DND-41 (cell line): Measurements from ENCODE around the gene FABP3.

Source experiments
- ATAC-seq: fragments of 200-7000 bp; cut with Tn5 transposase; 3 replicates; pipeline ENCODE4 v1.9.1; 2021; ENCODE audit warnings: low read depth; ENCODE audit not compliant: insufficient read depth
- DNase-seq: peaks from one replicate; pipeline ENCODE4 v3.0.0-alpha.2; 2020
- H2AFZ ChIP-seq: 2 replicates; pipeline ENCODE4 v1.6.0; 2012; ENCODE audit warnings: low read depth, low read length
- H3K27ac ChIP-seq: 2 replicates; pipeline ENCODE4 v1.5.1; 2012; ENCODE audit warnings: low read length, inconsistent platforms
- H3K27me3 ChIP-seq: fragments of 200-600 bp; sonication (generic); 2 replicates; pipeline ENCODE4 v1.6.0; 2012; ENCODE audit warnings: low read length, mild to moderate bottlenecking, inconsistent platforms; ENCODE audit not compliant: insufficient read depth, poor library complexity
- H3K36me3 ChIP-seq: 2 replicates; pipeline ENCODE4 v1.5.1; 2012; ENCODE audit warnings: low read length, inconsistent platforms; ENCODE audit not compliant: insufficient read depth
- H3K4me1 ChIP-seq: 2 replicates; pipeline ENCODE4 v1.5.1; 2012; ENCODE audit warnings: mild to moderate bottlenecking, low read length; ENCODE audit not compliant: insufficient read depth
- H3K4me2 ChIP-seq: 2 replicates; pipeline ENCODE4 v1.6.0; 2012; ENCODE audit warnings: mild to moderate bottlenecking, moderate library complexity, low read length, inconsistent platforms; ENCODE audit not compliant: insufficient read depth
- H3K4me3 ChIP-seq, 2 experiments: fragments of 200-600 bp in 1 of 2; shearing (Covaris generic) in 1 of 2; 2 replicates each; pipeline ENCODE4 v1.5.1; 2012 to 2016; ENCODE audit warnings: inconsistent platforms in 2 of 2, low read length in 2 of 2, mild to moderate bottlenecking in 2 of 2, low read depth in 1 of 2, moderate library complexity in 1 of 2
- H3K79me2 ChIP-seq: 2 replicates; pipeline ENCODE4 v1.6.0; 2012; ENCODE audit warnings: low read length, inconsistent platforms; ENCODE audit not compliant: insufficient read depth
- H3K9ac ChIP-seq: 2 replicates; pipeline ENCODE4 v1.6.0; 2012; ENCODE audit warnings: low read depth, mild to moderate bottlenecking, inconsistent platforms, low read length, moderate library complexity
- H3K9me3 ChIP-seq: 2 replicates; pipeline ENCODE4 v1.5.1; 2012; ENCODE audit warnings: low read length, moderate library complexity, mild to moderate bottlenecking, inconsistent platforms; ENCODE audit not compliant: insufficient read depth, severe bottlenecking
- H4K20me1 ChIP-seq: 2 replicates; pipeline ENCODE4 v1.6.0; 2012; ENCODE audit warnings: low read length; ENCODE audit not compliant: insufficient read depth
- CTCF ChIP-seq: IDR thresholded peaks from 2 replicates; pipeline ENCODE4 v1.5.1; 2012; ENCODE audit warnings: borderline replicate concordance, low read length, moderate library complexity, mild to moderate bottlenecking; ENCODE audit not compliant: poor library complexity, severe bottlenecking; ENCODE audit errors: extremely low read depth
- EZH2 ChIP-seq: IDR thresholded peaks from 3 replicates; pipeline ENCODE4 v1.6.1; 2012; ENCODE audit warnings: borderline replicate concordance, low read depth, mild to moderate bottlenecking, moderate library complexity, low read length, inconsistent platforms; ENCODE audit not compliant: severe bottlenecking

FABP3 gene

GRCh38 chr1:31396633-31397351, 23.9 kb upstream of the FABP3 start:
- no peaks in the 10 kb centered on the region for H4K20me1 ChIP-seq
- H3K4me2 ChIP-seq, result no peak overlapping the region
- no peak overlapping the region for H2AFZ ChIP-seq
- peak; percentile 66 for TF ChIP-seq CTCF
- TF ChIP-seq EZH2, result no peak
- peak; percentile 60 for ATAC-seq
- no peak overlapping the region for H3K9ac ChIP-seq
- no peaks in the 10 kb centered on the region for H3K27me3 ChIP-seq
- H3K79me2 ChIP-seq, result no peaks in the 10 kb centered on the region
- peak; percentile 54 for DNase-seq
- peak overlapping the region; percentile 73 for H3K27ac ChIP-seq
- no peak overlapping the region for H3K4me3 ChIP-seq
- no peaks in the 10 kb centered on the region for H3K36me3 ChIP-seq
- no peaks in the 10 kb centered on the region for H3K9me3 ChIP-seq
- peaks cover 38% of the 10 kb centered on the region for H3K4me1 ChIP-seq

- Histone ChIP-seq H3K4me2 (peak overlapping the region; percentile 59), H2AFZ (peak overlapping the region; percentile 92), H3K9ac (peak overlapping the region; percentile 55), H3K27me3 (no peaks in the 10 kb centered on the region), H3K36me3 (no peaks in the 10 kb centered on the region), H3K4me3 (peak overlapping the region in 1 of 2 experiments; percentile 45; a peak in 2 of 4 replicates), H3K9me3 (no peaks in the 10 kb centered on the region), H3K27ac (peak overlapping the region; percentile 66), H4K20me1 (no peaks in the 10 kb centered on the region), H3K79me2 (no peaks in the 10 kb centered on the region), H3K4me1 (peaks cover 38% of the 10 kb centered on the region)
- TF ChIP-seq EZH2 (no peak), CTCF (peak; percentile 95)
- peak; percentile 91 for ATAC-seq
- DNase-seq, result peak; percentile 89
Measured at GRCh38 chr1:31394584-31395193, 21.8 kb upstream of the FABP3 start.

- 0 out of 4 replicates have a peak overlapping the region, but pooled peaks of 1 of the 2 experiments have one; percentile 20 for H3K4me3 ChIP-seq
- ATAC-seq (no peak), DNase-seq (no peak)
- H3K9me3 ChIP-seq, result no peaks in the 10 kb centered on the region
- 0 out of 2 replicates have a peak overlapping the region, but pooled peaks have one; percentile 55 for H3K9ac ChIP-seq
- no peaks in the 10 kb centered on the region for H4K20me1 ChIP-seq
- no peak overlapping the region for H2AFZ ChIP-seq
- no peaks in the 10 kb centered on the region for H3K27me3 ChIP-seq
- H3K36me3 ChIP-seq, result no peaks in the 10 kb centered on the region
- H3K27ac ChIP-seq, result no peak overlapping the region
- H3K4me2 ChIP-seq, result peak overlapping the region; percentile 59; the same call in 1 of the 2 replicates
- H3K4me1 ChIP-seq, result peaks cover 38% of the 10 kb centered on the region
- H3K79me2 ChIP-seq, result no peaks in the 10 kb centered on the region
- TF ChIP-seq CTCF (no peak), EZH2 (no peak)
Measured at GRCh38 chr1:31393463-31393862, 20.6 kb upstream of the FABP3 start.
